OCI-LY7 (cell line): Measurements from ENCODE around the gene PHTF1. TPM values are rescaled to one million over a fixed set of nuclear protein-coding genes. Genes with fewer than 3 reads are reported as not detected.

Source experiments
- BruUV-seq: library from RNA; stranded (reverse); fragments of 400-500 nt; replicated peaks from 2 replicates; lab custom pipeline; 2021; lab: Mats Ljungman, UMichigan
- CTCF ChIA-PET: fragments of 300-600 bp; sonication (Branson Sonifier 250); formaldehyde crosslinking; loops from one replicate; lab custom pipeline; 2022; ENCODE audit warnings: antibody characterized with exemption; ENCODE audit not compliant: unreplicated experiment; lab: Charles Lee
- POLR2A ChIA-PET: fragments of 300-600 bp; sonication (Branson Sonifier 250); formaldehyde crosslinking; loops from one replicate; lab custom pipeline; 2022; ENCODE audit warnings: antibody characterized with exemption; lab: Charles Lee
- DNase-seq: peaks from one replicate; pipeline ENCODE4 v3.0.0-alpha.2; 2015; ENCODE audit warnings: low spot score
- H2AFZ ChIP-seq: fragments of 200-600 bp; sonication (generic), shearing (Covaris generic); 2 replicates; pipeline ENCODE4 v1.6.1; 2014; ENCODE audit warnings: mild to moderate bottlenecking, antibody characterized with exemption, low read length, moderate library complexity
- H3K27ac ChIP-seq: fragments of 200-600 bp; sonication (generic); 2 replicates; pipeline ENCODE4 v1.5.1; 2014; ENCODE audit warnings: mixed run types, low read depth, mild to moderate bottlenecking, moderate library complexity, low read length, inconsistent platforms; ENCODE audit not compliant: poor library complexity, severe bottlenecking
- H3K36me3 ChIP-seq: fragments of 200-600 bp; sonication (generic); 2 replicates; pipeline ENCODE4 v1.6.1; 2014; ENCODE audit warnings: mild to moderate bottlenecking, antibody characterized with exemption, low read length, moderate library complexity, mixed read lengths; ENCODE audit not compliant: insufficient read depth
- H3K4me1 ChIP-seq: fragments of 200-600 bp; sonication (generic); 2 replicates; pipeline ENCODE4 v1.5.1; 2014; ENCODE audit warnings: mild to moderate bottlenecking, low read length; ENCODE audit not compliant: insufficient read depth, poor library complexity, severe bottlenecking
- H3K4me2 ChIP-seq: fragments of 200-600 bp; sonication (generic); 2 replicates; pipeline ENCODE4 v1.6.1; 2014; ENCODE audit warnings: mild to moderate bottlenecking, low read length
- H3K4me3 ChIP-seq: fragments of 200-600 bp; sonication (generic); 2 replicates; pipeline ENCODE4 v1.5.1; 2014; ENCODE audit warnings: mild to moderate bottlenecking, low read depth, low read length; ENCODE audit not compliant: poor library complexity, severe bottlenecking
- H3K79me2 ChIP-seq: fragments of 200-600 bp; sonication (generic); 2 replicates; pipeline ENCODE4 v1.6.1; 2016; ENCODE audit warnings: low read depth, mild to moderate bottlenecking, low read length, moderate library complexity, mixed read lengths; ENCODE audit not compliant: insufficient read depth
- H3K9me2 ChIP-seq: fragments of 200-600 bp; sonication (generic); 2 replicates; pipeline ENCODE4 v1.6.1; 2016; ENCODE audit warnings: mild to moderate bottlenecking, low read length, mixed read lengths; ENCODE audit not compliant: insufficient read depth
- H3K9me3 ChIP-seq: fragments of 200-600 bp; sonication (generic); 2 replicates; pipeline ENCODE4 v1.6.1; 2014; ENCODE audit warnings: mild to moderate bottlenecking, mixed run types, low read length, mixed read lengths
- H4K20me1 ChIP-seq: fragments of 200-600 bp; sonication (generic); 2 replicates; pipeline ENCODE4 v1.6.1; 2014; ENCODE audit warnings: mild to moderate bottlenecking, antibody characterized with exemption, low read length, moderate library complexity, mixed read lengths; ENCODE audit not compliant: insufficient read depth
- CTCF ChIP-seq: fragments of 200-600 bp; sonication (generic); conservative IDR thresholded peaks from 2 replicates; pipeline ENCODE4 v1.5.1; 2014; ENCODE audit warnings: mild to moderate bottlenecking, antibody characterized with exemption, low read length, moderate library complexity, mixed read lengths
- EZH2phosphoT487 ChIP-seq: fragments of 200-600 bp; sonication (generic); IDR thresholded peaks from 2 replicates; pipeline ENCODE4 v1.6.1; 2018; ENCODE audit warnings: low read depth, borderline replicate concordance, mild to moderate bottlenecking, mixed run types, antibody characterized with exemption, low read length, moderate library complexity, mixed read lengths
- intact Hi-C: fragments of 100-400 bp; cut with micrococcal nuclease; formaldehyde crosslinking; loops from one replicate; pipeline ENCODE4 v1.10.0; 2022; ENCODE audit not compliant: unreplicated experiment
- total RNA-seq, 2 experiments: library from RNA; depleted of rRNA in 1 of 2; stranded (reverse); fragments of >200 nt in 1 of 2; shearing (Covaris generic) in 1 of 2; gene quantifications; 2 replicates each; pipeline ENCODE4 v1.2.3, GENCODE V29; 2014 to 2022

Gene PHTF1
- total RNA-seq, 2 experiments from 2014 or later, result 11.8 to 18.8 TPM

GRCh38 chr1:113691184-113691583 is 68.1 kb downstream of the PHTF1 start:
- BruUV-seq, result no TSS peak
- H3K9me2 ChIP-seq, result no peaks in the 10 kb centered on the region
- no peak overlapping the region for H3K4me3 ChIP-seq
- H3K36me3 ChIP-seq, result no peaks in the 10 kb centered on the region
- no peak overlapping the region for H2AFZ ChIP-seq
- TF ChIP-seq EZH2phosphoT487 (no peak), CTCF (no peak)
- intact Hi-C loops, result no loop called here
- H3K9me3 ChIP-seq, result peaks cover 18% of the 10 kb centered on the region
- H3K4me1 ChIP-seq, result no peaks in the 10 kb centered on the region
- no peak overlapping the region for H3K27ac ChIP-seq
- H3K79me2 ChIP-seq, result no peaks in the 10 kb centered on the region
- no peaks in the 10 kb centered on the region for H4K20me1 ChIP-seq
- DNase-seq, result no peak
- POLR2A ChIA-PET, result no interaction called here
- H3K4me2 ChIP-seq, result no peak overlapping the region
- CTCF ChIA-PET, result no interaction called here

GRCh38 chr1:113686891-113687618 is 72.2 kb downstream of the PHTF1 start:
- no TSS peak for BruUV-seq
- TF ChIP-seq CTCF, result no peak
- TF ChIP-seq EZH2phosphoT487, result no peak

GRCh38 chr1:113684153-113684541 is 75.1 kb downstream of the PHTF1 start:
- Histone ChIP-seq H3K27ac (no peak overlapping the region), H3K36me3 (no peaks in the 10 kb centered on the region), H3K4me3 (no peak overlapping the region), H4K20me1 (no peaks in the 10 kb centered on the region), H3K4me2 (no peak overlapping the region), H2AFZ (no peak overlapping the region), H3K9me3 (no peaks in the 10 kb centered on the region), H3K4me1 (no peaks in the 10 kb centered on the region), H3K79me2 (no peaks in the 10 kb centered on the region), H3K9me2 (no peaks in the 10 kb centered on the region)
- intact Hi-C loops, result no loop called here
- POLR2A ChIA-PET, result no interaction called here
- TF ChIP-seq EZH2phosphoT487 (no peak), CTCF (no peak)
- BruUV-seq, result no TSS peak
- DNase-seq, result no peak
- CTCF ChIA-PET, result no interaction called here

More at GRCh38 chr1:113686891-113687618, 72.2 kb downstream of the PHTF1 start:
- Histone ChIP-seq H3K36me3 (no peaks in the 10 kb centered on the region), H3K9me3 (no peaks in the 10 kb centered on the region), H3K9me2 (no peaks in the 10 kb centered on the region), H3K79me2 (no peaks in the 10 kb centered on the region), H2AFZ (no peak overlapping the region), H3K4me3 (no peak overlapping the region), H3K4me2 (no peak overlapping the region), H3K4me1 (no peaks in the 10 kb centered on the region), H4K20me1 (no peaks in the 10 kb centered on the region), H3K27ac (no peak overlapping the region)
- no peak for DNase-seq
- ChIA-PET POLR2A (interaction anchor here (0.7 to 1.2 kb wide), 2 partner anchors 11 to 411 kb away, joined by 3 to 6 read pairs; no protein-coding TSS in a partner anchor), CTCF (no interaction called here)
- intact Hi-C loops, result no loop called here
